NCI-H1436 (cell line): ENCODE data around the gene OSGEPL1.
"Not testable (repeated sequence)": the region's sequence is repeated elsewhere in the genome, so short reads cannot be mapped to it uniquely, and the experiment has no call there.

ENCODE experiments used
- DNase-seq: peaks from one replicate; lab custom pipeline; 2025; lab: John Stamatoyannopoulos, UW

OSGEPL1 gene

GRCh38 chr2:189762551-189763298 lies at the start of gene OSGEPL1:
TSS of gene OSGEPL1 (minus strand) at chr2:189762792. CDS start at chr2:189761640, 1,152 bp downstream.
- peak; percentile 88 for DNase-seq

- DNase-seq = no peak
These were observed 40.8 kb upstream of the OSGEPL1 start for GRCh38 chr2:189803431-189803830.

- no peak for DNase-seq
These were observed 39.9 kb upstream of the OSGEPL1 start for GRCh38 chr2:189802396-189802912.

- no peak for DNase-seq
These were observed 36.9 kb upstream of the OSGEPL1 start for GRCh38 chr2:189799531-189799930.

GRCh38 chr2:189799030-189799331 lies 36.4 kb upstream of the OSGEPL1 start:
- DNase-seq = no peak

GRCh38 chr2:189798312-189799029 lies 35.9 kb upstream of the OSGEPL1 start:
- DNase-seq = peak; percentile 12

- no peak for DNase-seq
These were observed 35.3 kb upstream of the OSGEPL1 start for GRCh38 chr2:189797902-189798301.

- no peak for DNase-seq
These were observed 31.7 kb upstream of the OSGEPL1 start for GRCh38 chr2:189794310-189794709.

- no peak for DNase-seq
These were observed 28.9 kb upstream of the OSGEPL1 start for GRCh38 chr2:189791338-189792042.

- peak; percentile 93 for DNase-seq
These were observed 21.6 kb upstream of the OSGEPL1 start, which contains the start of the genes ORMDL1 and PMS1 for GRCh38 chr2:189783927-189784867. TSS of gene ORMDL1 (minus strand) at chr2:189784339. CDS start at chr2:189782595, 1,744 bp downstream. TSS of gene PMS1 (plus strand) at chr2:189784450. CDS start at chr2:189791810, 7,360 bp downstream.

GRCh38 chr2:189783451-189783926 lies 20.9 kb upstream of the OSGEPL1 start:
- DNase-seq = no peak

GRCh38 chr2:189782221-189782671 lies 19.7 kb upstream of the OSGEPL1 start:
- DNase-seq = no peak

- DNase-seq = no peak
These were observed 9.6 kb upstream of the OSGEPL1 start for GRCh38 chr2:189772212-189772611.

GRCh38 chr2:189770590-189771322 lies 8.2 kb upstream of the OSGEPL1 start:
- no peak for DNase-seq

- DNase-seq = no peak
These were observed 1.5 kb upstream of the OSGEPL1 start for GRCh38 chr2:189763908-189764661.

- no peak for DNase-seq
These were observed 402 bp downstream of the OSGEPL1 start for GRCh38 chr2:189762229-189762550.

GRCh38 chr2:189760154-189760553 lies 2.4 kb downstream of the OSGEPL1 start:
- not testable (repeated sequence) for DNase-seq

- DNase-seq = no peak
These were observed 6.2 kb downstream of the OSGEPL1 start for GRCh38 chr2:189756311-189756952.

GRCh38 chr2:189751080-189751658 lies 11.4 kb downstream of the OSGEPL1 start:
- DNase-seq = peak; percentile 4
